GM23248 (cell line): ENCODE results near the gene LPAR2. TPM values are rescaled to one million over a fixed set of nuclear protein-coding genes. Genes with fewer than 3 reads are reported as not detected.

ENCODE experiments used
- DNase-seq: peaks from one replicate; pipeline ENCODE4 v3.0.0-alpha.2; 2015
- H2AFZ ChIP-seq: fragments of 200-600 bp; sonication (generic); 2 replicates; pipeline ENCODE4 v1.6.1; 2016; ENCODE audit warnings: antibody characterized with exemption
- H3F3A ChIP-seq: fragments of 200-600 bp; sonication (generic); 2 replicates; pipeline ENCODE4 v1.6.1; 2016; ENCODE audit warnings: mild to moderate bottlenecking, antibody characterized with exemption, mixed run types; ENCODE audit not compliant: insufficient read depth
- H3K27ac ChIP-seq: fragments of 200-600 bp; sonication (generic); 2 replicates; pipeline ENCODE4 v1.5.1; 2016; ENCODE audit warnings: mild to moderate bottlenecking
- H3K27me3 ChIP-seq: fragments of 200-600 bp; sonication (generic); replicated peaks from 2 replicates; pipeline ENCODE4 v1.6.1; 2016; ENCODE audit warnings: mild to moderate bottlenecking; ENCODE audit not compliant: insufficient read depth
- H3K36me3 ChIP-seq: fragments of 200-600 bp; sonication (generic); 2 replicates; pipeline ENCODE4 v1.6.1; 2016; ENCODE audit warnings: low read depth, mild to moderate bottlenecking
- H3K4me1 ChIP-seq: fragments of 200-600 bp; sonication (generic); 2 replicates; pipeline ENCODE4 v1.6.1; 2016; ENCODE audit warnings: mild to moderate bottlenecking; ENCODE audit not compliant: insufficient read depth
- H3K4me2 ChIP-seq: fragments of 200-600 bp; sonication (generic); one replicate; pipeline ENCODE4 v1.6.1; 2016; ENCODE audit warnings: mild to moderate bottlenecking; ENCODE audit not compliant: unreplicated experiment
- H3K4me3 ChIP-seq: fragments of 200-600 bp; sonication (generic); 2 replicates; pipeline ENCODE4 v1.5.1; 2016; ENCODE audit warnings: mild to moderate bottlenecking
- H3K79me2 ChIP-seq: fragments of 200-600 bp; sonication (generic); 2 replicates; pipeline ENCODE4 v1.6.1; 2016; ENCODE audit warnings: mild to moderate bottlenecking; ENCODE audit not compliant: insufficient read depth
- H3K9ac ChIP-seq: fragments of 200-600 bp; sonication (generic); 2 replicates; pipeline ENCODE4 v1.6.1; 2016; ENCODE audit warnings: mild to moderate bottlenecking
- H3K9me2 ChIP-seq: fragments of 200-600 bp; sonication (generic); 2 replicates; pipeline ENCODE4 v1.6.1; 2016; ENCODE audit warnings: mixed run types, mild to moderate bottlenecking, moderate library complexity; ENCODE audit not compliant: insufficient read depth
- H3K9me3 ChIP-seq: fragments of 200-600 bp; sonication (generic); one replicate; pipeline ENCODE4 v1.6.1; 2017; ENCODE audit warnings: low read depth
- H4K20me1 ChIP-seq: fragments of 200-600 bp; sonication (generic); 2 replicates; pipeline ENCODE4 v1.6.0; 2016; ENCODE audit not compliant: insufficient read depth
- EZH2 ChIP-seq: fragments of 200-600 bp; sonication (generic); IDR thresholded peaks from 2 replicates; pipeline ENCODE4 v1.6.1; 2018; ENCODE audit warnings: antibody characterized with exemption, mild to moderate bottlenecking; ENCODE audit not compliant: insufficient read depth, poor library complexity, severe bottlenecking
- EZH2phosphoT487 ChIP-seq: fragments of 200-600 bp; sonication (generic); IDR thresholded peaks from 2 replicates; pipeline ENCODE4 v1.6.1; 2018; ENCODE audit warnings: antibody characterized with exemption, moderate library complexity, mild to moderate bottlenecking, low read depth; ENCODE audit not compliant: insufficient read depth
- WGBS, 2 experiments: methylation state at CpG; one replicate each; pipeline ENCODE4 v1.1.6; 2015 to 2017; ENCODE audit warnings: low lambda C conversion rate in 2 of 2, low coverage in 1 of 2; ENCODE audit errors: missing lambda C conversion rate in 2 of 2; 5-methylcytosine and 5-hydroxymethylcytosine counted together
- in situ Hi-C: fragments of 300-500 bp; cut with MboI; formaldehyde crosslinking; loops from 2 replicates; pipeline ENCODE4 v1.15.0; 2020
- polyA plus RNA-seq: library from polyadenylated mRNA; unstranded; fragments of >200 nt; fragmentation: Nextera tagmentation; extraction: Ambion mirVana; gene quantifications from 2 replicates; pipeline ENCODE4 v1.2.1, GENCODE V29; 2016
- total RNA-seq: library from RNA; depleted of rRNA; stranded (reverse); fragments of >200 nt; shearing (Covaris generic); gene quantifications from 2 replicates; pipeline ENCODE4 v1.2.3, GENCODE V29; 2014

Gene LPAR2
- total and polyA plus RNA-seq, 2 experiments from 2014 or later: 1.3 to 1.8 TPM

GRCh38 chr19:19635313-19635702 lies 7.3 kb upstream of the LPAR2 start:
- Histone ChIP-seq H2AFZ (no peak overlapping the region), H3K79me2 (no peaks in the 10 kb centered on the region), H3K36me3 (peaks cover 5% of the 10 kb centered on the region; the same call in 1 of the 2 replicates), H3K9me2 (no peaks in the 10 kb centered on the region), H3K4me2 (no peak overlapping the region), H3K27me3 (no peaks in the 10 kb centered on the region), H3K4me3 (no peak overlapping the region), H3F3A (no peaks in the 10 kb centered on the region), H3K9ac (no peak overlapping the region), H3K27ac (no peak overlapping the region), H4K20me1 (no peaks in the 10 kb centered on the region), H3K9me3 (no peaks in the 10 kb centered on the region), H3K4me1 (no peaks in the 10 kb centered on the region)
- in situ Hi-C loops: no loop called here
- 94 to 97% methylated on average over 14 of the region's 14 CpGs for WGBS, 2 experiments
- no peak for DNase-seq
- TF ChIP-seq EZH2 (no peak), EZH2phosphoT487 (no peak)

- Histone ChIP-seq H3K9ac (no peak overlapping the region), H3F3A (no peaks in the 10 kb centered on the region), H3K27me3 (no peaks in the 10 kb centered on the region), H3K4me3 (no peak overlapping the region), H3K9me3 (no peaks in the 10 kb centered on the region), H3K9me2 (no peaks in the 10 kb centered on the region), H3K36me3 (peaks cover 5% of the 10 kb centered on the region; the same call in 1 of the 2 replicates), H4K20me1 (no peaks in the 10 kb centered on the region), H3K4me1 (no peaks in the 10 kb centered on the region), H2AFZ (no peak overlapping the region), H3K4me2 (no peak overlapping the region), H3K27ac (no peak overlapping the region), H3K79me2 (no peaks in the 10 kb centered on the region)
- DNase-seq: no peak
- TF ChIP-seq EZH2: no peak
- TF ChIP-seq EZH2phosphoT487: no peak
- in situ Hi-C loops: no loop called here
- WGBS, 2 experiments: 97 to 98% methylated on average over 31 to 36 of the region's 36 CpGs
Measured at GRCh38 chr19:19634516-19635312, 6.7 kb upstream of the LPAR2 start.

- no peak overlapping the region for H3K9ac ChIP-seq
- H4K20me1 ChIP-seq: no peaks in the 10 kb centered on the region
- no peak overlapping the region for H3K27ac ChIP-seq
- H3K9me3 ChIP-seq: no peaks in the 10 kb centered on the region
- H3K36me3 ChIP-seq: peaks cover 5% of the 10 kb centered on the region; the same call in 1 of the 2 replicates
- H3K9me2 ChIP-seq: no peaks in the 10 kb centered on the region
- 93% methylated on average over 18 to 22 of the region's 22 CpGs for WGBS, 2 experiments
- H3K4me2 ChIP-seq: no peak overlapping the region
- no peak overlapping the region for H2AFZ ChIP-seq
- H3K27me3 ChIP-seq: no peaks in the 10 kb centered on the region
- in situ Hi-C loops: no loop called here
- no peak overlapping the region for H3K4me3 ChIP-seq
- TF ChIP-seq EZH2 (no peak), EZH2phosphoT487 (no peak)
- DNase-seq: no peak
- no peaks in the 10 kb centered on the region for H3K4me1 ChIP-seq
- no peaks in the 10 kb centered on the region for H3K79me2 ChIP-seq
- H3F3A ChIP-seq: no peaks in the 10 kb centered on the region
Measured at GRCh38 chr19:19633711-19634515, 5.9 kb upstream of the LPAR2 start.

GRCh38 chr19:19632661-19633060 lies 4.6 kb upstream of the LPAR2 start:
- in situ Hi-C loops: no loop called here
- Histone ChIP-seq H3F3A (no peaks in the 10 kb centered on the region), H3K27me3 (no peaks in the 10 kb centered on the region), H3K4me3 (no peak overlapping the region), H3K36me3 (peaks cover 5% of the 10 kb centered on the region; the same call in 1 of the 2 replicates), H3K4me1 (no peaks in the 10 kb centered on the region), H3K9me3 (no peaks in the 10 kb centered on the region), H2AFZ (no peak overlapping the region), H3K4me2 (no peak overlapping the region), H3K9me2 (no peaks in the 10 kb centered on the region), H4K20me1 (no peaks in the 10 kb centered on the region), H3K9ac (no peak overlapping the region), H3K27ac (no peak overlapping the region), H3K79me2 (no peaks in the 10 kb centered on the region)
- WGBS, 2 experiments: 90 to 93% methylated on average over 5 of the region's 5 CpGs
- DNase-seq: no peak
- TF ChIP-seq EZH2phosphoT487 (no peak), EZH2 (no peak)
